SK-N-DZ (cell line): ENCODE results near the gene MGME1.
"Not testable (repeated sequence)": the region's sequence is repeated elsewhere in the genome, so short reads cannot be mapped to it uniquely, and the experiment has no call there.

ENCODE experiments used
- DNase-seq: peaks from one replicate; pipeline ENCODE4 v3.0.0-alpha.2; 2015; ENCODE audit warnings: low spot score
- small RNA-seq, 2 experiments: library from RNA; depleted of rRNA; stranded (forward); fragments of <200 nt; gene quantifications; one replicate each; pipeline ENCODE3, GENCODE V24; 2014

Gene MGME1

GRCh38 chr20:18019068-18019467 is 50.2 kb downstream of the MGME1 start:
- DNase-seq, result no peak

- DNase-seq, result no peak
These were observed 52.1 kb downstream of the MGME1 start for GRCh38 chr20:18020931-18021330.

GRCh38 chr20:18024606-18025127 is 55.8 kb downstream of the MGME1 start:
- no peak for DNase-seq

GRCh38 chr20:18027011-18027410 is 58.2 kb downstream of the MGME1 start:
- DNase-seq, result not testable (repeated sequence)

GRCh38 chr20:18030020-18030419 is 61.2 kb downstream of the MGME1 start:
- DNase-seq, result no peak

- no peak for DNase-seq
These were observed 62.2 kb downstream of the MGME1 start for GRCh38 chr20:18031050-18031449.

- no peak for DNase-seq
These were observed 63.2 kb downstream of the MGME1 start for GRCh38 chr20:18031888-18032509.

- no peak for DNase-seq
These were observed 64.4 kb downstream of the MGME1 start for GRCh38 chr20:18032977-18033892.

GRCh38 chr20:18034039-18034438 is 65.2 kb downstream of the MGME1 start:
- no peak for DNase-seq

- no peak for DNase-seq
These were observed 70.2 kb downstream of the MGME1 start for GRCh38 chr20:18039063-18039462.

Small RNA genes lying within 50 kb of the gene (small RNA-seq; reads per million reads assigned to genes)
- 36.3 to 448 reads per million in 2 experiments for gene SNORD17
